Measurements from ENCODE around the gene DIAPH2. TPM values are rescaled to one million over a fixed set of nuclear protein-coding genes. Genes with fewer than 3 reads are reported as not detected.

Gene DIAPH2
- total and polyA plus RNA-seq, 2 experiments from 2014 or later = 16.2 to 56.6 TPM

DNA sequence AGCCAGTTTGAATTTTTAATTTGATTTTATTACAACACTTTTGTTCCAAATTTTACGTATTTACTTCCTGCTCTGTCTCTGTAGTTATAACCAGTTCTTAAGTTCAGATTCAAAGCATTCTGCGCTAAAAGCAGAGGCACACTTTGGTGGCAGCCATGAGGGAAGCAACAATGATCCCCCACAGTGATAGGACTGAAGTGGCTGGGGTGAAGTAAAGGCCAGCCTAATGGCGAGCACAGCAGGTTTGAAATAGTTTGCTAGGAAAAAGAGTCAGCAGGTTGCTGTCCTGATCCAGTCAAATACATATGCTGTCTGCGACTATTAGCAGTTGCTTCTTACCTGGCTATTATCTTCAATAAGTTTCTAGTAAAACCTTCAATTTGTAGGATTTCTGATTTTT is 375.4 kb downstream of the DIAPH2 start:
- Histone ChIP-seq H3K4me3 (no peak overlapping the region), H3K27me3 (ENCODE audit: insufficient read depth) (no peaks in the 10 kb centered on the region), H3K4me1 (ENCODE audit: insufficient read depth) (no peaks in the 10 kb centered on the region), H3K4me2 (no peak overlapping the region), H3K36me3 (ENCODE audit: insufficient read depth) (no peaks in the 10 kb centered on the region), H2AFZ (no peak overlapping the region), H3K27ac (ENCODE audit: low read depth) (no peak overlapping the region), H3K79me2 (replicated peaks; ENCODE audit: insufficient read depth) (no peaks in the 10 kb centered on the region), H4K20me1 (replicated peaks; ENCODE audit: insufficient read depth) (no peaks in the 10 kb centered on the region), H3K9me2 (ENCODE audit: insufficient read depth) (no peaks in the 10 kb centered on the region), H3F3A (replicated peaks; ENCODE audit: low read depth) (no peaks in the 10 kb centered on the region)
- Mint-ChIP-seq H3K9me3 (no peaks in the 10 kb centered on the region), H3K4me1 (peaks cover 12% of the 10 kb centered on the region; the same call in 2 of the 3 replicates), H3K4me3 (no peak overlapping the region), H3K27me3 (ENCODE audit: insufficient read depth, low read depth, poor library complexity) (peaks cover 4% of the 10 kb centered on the region), H3K27ac (no peak overlapping the region), H3K36me3 (ENCODE audit: low read depth) (no peaks in the 10 kb centered on the region)
- DNase-seq (ENCODE audit: low spot score) (peak; percentile 51), ATAC-seq (peak; percentile 95)
- TF ChIP-seq EZH2 (IDR thresholded peaks at IDR 0.05; ENCODE audit: low read depth, unreplicated experiment) = no peak
- no peak for TF ChIP-seq ZNF114 (CRISPR knock-in tag; IDR thresholded peaks at IDR 0.05)
- TF ChIP-seq STAT1 (IDR thresholded peaks at IDR 0.05; ENCODE audit: unreplicated experiment) = no peak
- TF ChIP-seq, protein P1, sequence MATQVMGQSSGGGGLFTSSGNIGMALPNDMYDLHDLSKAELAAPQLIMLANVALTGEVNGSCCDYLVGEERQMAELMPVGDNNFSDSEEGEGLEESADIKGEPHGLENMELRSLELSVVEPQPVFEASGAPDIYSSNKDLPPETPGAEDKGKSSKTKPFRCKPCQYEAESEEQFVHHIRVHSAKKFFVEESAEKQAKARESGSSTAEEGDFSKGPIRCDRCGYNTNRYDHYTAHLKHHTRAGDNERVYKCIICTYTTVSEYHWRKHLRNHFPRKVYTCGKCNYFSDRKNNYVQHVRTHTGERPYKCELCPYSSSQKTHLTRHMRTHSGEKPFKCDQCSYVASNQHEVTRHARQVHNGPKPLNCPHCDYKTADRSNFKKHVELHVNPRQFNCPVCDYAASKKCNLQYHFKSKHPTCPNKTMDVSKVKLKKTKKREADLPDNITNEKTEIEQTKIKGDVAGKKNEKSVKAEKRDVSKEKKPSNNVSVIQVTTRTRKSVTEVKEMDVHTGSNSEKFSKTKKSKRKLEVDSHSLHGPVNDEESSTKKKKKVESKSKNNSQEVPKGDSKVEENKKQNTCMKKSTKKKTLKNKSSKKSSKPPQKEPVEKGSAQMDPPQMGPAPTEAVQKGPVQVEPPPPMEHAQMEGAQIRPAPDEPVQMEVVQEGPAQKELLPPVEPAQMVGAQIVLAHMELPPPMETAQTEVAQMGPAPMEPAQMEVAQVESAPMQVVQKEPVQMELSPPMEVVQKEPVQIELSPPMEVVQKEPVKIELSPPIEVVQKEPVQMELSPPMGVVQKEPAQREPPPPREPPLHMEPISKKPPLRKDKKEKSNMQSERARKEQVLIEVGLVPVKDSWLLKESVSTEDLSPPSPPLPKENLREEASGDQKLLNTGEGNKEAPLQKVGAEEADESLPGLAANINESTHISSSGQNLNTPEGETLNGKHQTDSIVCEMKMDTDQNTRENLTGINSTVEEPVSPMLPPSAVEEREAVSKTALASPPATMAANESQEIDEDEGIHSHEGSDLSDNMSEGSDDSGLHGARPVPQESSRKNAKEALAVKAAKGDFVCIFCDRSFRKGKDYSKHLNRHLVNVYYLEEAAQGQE (IDR thresholded peaks at IDR 0.05; ENCODE audit: unreplicated experiment) = no peak
- TF ChIP-seq CREB1 (CRISPR knock-in tag; IDR thresholded peaks at IDR 0.05; ENCODE audit: low read depth) = no peak
- TF ChIP-seq JUNB (IDR thresholded peaks at IDR 0.05; ENCODE audit: unreplicated experiment) = no peak

DNA sequence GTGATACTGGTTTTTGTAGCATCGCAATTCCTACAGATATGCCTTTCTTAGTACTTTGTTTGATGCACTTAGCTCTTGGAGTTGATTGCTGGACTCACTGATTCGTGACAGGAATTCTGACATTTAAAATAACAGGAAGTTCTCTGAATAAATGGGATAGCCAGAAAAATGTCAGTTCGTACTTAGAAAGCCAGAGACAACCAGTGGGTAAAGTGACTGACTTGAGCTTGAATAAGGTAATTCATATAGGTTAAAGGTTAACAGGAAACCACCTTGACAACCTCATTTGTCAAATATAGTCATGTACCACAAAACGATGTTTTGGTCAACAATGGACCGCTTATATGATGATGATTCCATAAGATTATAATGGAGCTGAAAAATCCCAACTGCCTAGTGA is 380.4 kb downstream of the DIAPH2 start:
- H3K4me2 ChIP-seq = no peak overlapping the region
- no peaks in the 10 kb centered on the region for H4K20me1 ChIP-seq (replicated peaks; ENCODE audit: insufficient read depth)
- no peaks in the 10 kb centered on the region for H3K4me1 ChIP-seq (ENCODE audit: insufficient read depth)
- H3K27me3 ChIP-seq (ENCODE audit: insufficient read depth) = no peaks in the 10 kb centered on the region
- no peak overlapping the region for H3K4me3 ChIP-seq
- H3K36me3 ChIP-seq (ENCODE audit: insufficient read depth) = no peaks in the 10 kb centered on the region
- peaks cover 10% of the 10 kb centered on the region; the same call in 2 of the 3 replicates for H3K4me1 Mint-ChIP-seq
- no peak overlapping the region for H3K27ac Mint-ChIP-seq
- ATAC-seq = no peak
- H3K36me3 Mint-ChIP-seq (ENCODE audit: low read depth) = no peaks in the 10 kb centered on the region
- H3K27ac ChIP-seq (ENCODE audit: low read depth) = no peak overlapping the region
- H3F3A ChIP-seq (replicated peaks; ENCODE audit: low read depth) = no peaks in the 10 kb centered on the region
- H3K79me2 ChIP-seq (replicated peaks; ENCODE audit: insufficient read depth) = no peaks in the 10 kb centered on the region
- H3K4me3 Mint-ChIP-seq = no peak overlapping the region
- no peaks in the 10 kb centered on the region for H3K9me3 Mint-ChIP-seq
- DNase-seq (ENCODE audit: low spot score) = no peak
- no peak overlapping the region for H2AFZ ChIP-seq
- peaks cover 2% of the 10 kb centered on the region for H3K27me3 Mint-ChIP-seq (ENCODE audit: insufficient read depth, low read depth, poor library complexity)
- no peaks in the 10 kb centered on the region for H3K9me2 ChIP-seq (ENCODE audit: insufficient read depth)
- TF ChIP-seq, protein P2, sequence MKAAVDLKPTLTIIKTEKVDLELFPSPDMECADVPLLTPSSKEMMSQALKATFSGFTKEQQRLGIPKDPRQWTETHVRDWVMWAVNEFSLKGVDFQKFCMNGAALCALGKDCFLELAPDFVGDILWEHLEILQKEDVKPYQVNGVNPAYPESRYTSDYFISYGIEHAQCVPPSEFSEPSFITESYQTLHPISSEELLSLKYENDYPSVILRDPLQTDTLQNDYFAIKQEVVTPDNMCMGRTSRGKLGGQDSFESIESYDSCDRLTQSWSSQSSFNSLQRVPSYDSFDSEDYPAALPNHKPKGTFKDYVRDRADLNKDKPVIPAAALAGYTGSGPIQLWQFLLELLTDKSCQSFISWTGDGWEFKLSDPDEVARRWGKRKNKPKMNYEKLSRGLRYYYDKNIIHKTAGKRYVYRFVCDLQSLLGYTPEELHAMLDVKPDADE (IDR thresholded peaks at IDR 0.05) = no peak
- TF ChIP-seq JUNB (IDR thresholded peaks at IDR 0.05; ENCODE audit: unreplicated experiment) = no peak
- TF ChIP-seq, protein P1 (IDR thresholded peaks at IDR 0.05; ENCODE audit: unreplicated experiment) = no peak
- TF ChIP-seq CREB1 (CRISPR knock-in tag; IDR thresholded peaks at IDR 0.05; ENCODE audit: low read depth) = no peak
- TF ChIP-seq, protein P3, sequence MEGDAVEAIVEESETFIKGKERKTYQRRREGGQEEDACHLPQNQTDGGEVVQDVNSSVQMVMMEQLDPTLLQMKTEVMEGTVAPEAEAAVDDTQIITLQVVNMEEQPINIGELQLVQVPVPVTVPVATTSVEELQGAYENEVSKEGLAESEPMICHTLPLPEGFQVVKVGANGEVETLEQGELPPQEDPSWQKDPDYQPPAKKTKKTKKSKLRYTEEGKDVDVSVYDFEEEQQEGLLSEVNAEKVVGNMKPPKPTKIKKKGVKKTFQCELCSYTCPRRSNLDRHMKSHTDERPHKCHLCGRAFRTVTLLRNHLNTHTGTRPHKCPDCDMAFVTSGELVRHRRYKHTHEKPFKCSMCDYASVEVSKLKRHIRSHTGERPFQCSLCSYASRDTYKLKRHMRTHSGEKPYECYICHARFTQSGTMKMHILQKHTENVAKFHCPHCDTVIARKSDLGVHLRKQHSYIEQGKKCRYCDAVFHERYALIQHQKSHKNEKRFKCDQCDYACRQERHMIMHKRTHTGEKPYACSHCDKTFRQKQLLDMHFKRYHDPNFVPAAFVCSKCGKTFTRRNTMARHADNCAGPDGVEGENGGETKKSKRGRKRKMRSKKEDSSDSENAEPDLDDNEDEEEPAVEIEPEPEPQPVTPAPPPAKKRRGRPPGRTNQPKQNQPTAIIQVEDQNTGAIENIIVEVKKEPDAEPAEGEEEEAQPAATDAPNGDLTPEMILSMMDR (conservative IDR thresholded peaks at IDR 0.05; ENCODE audit: low read depth in 2 of 2) = no peak
- TF ChIP-seq EZH2 (IDR thresholded peaks at IDR 0.05; ENCODE audit: low read depth, unreplicated experiment) = no peak
- TF ChIP-seq POLR2AphosphoS5 (IDR thresholded peaks at IDR 0.05; ENCODE audit: low read depth) = no peak
- no peak for TF ChIP-seq NANOG (IDR thresholded peaks at IDR 0.05; ENCODE audit: borderline replicate concordance)
- TF ChIP-seq EZH2phosphoT487 (IDR thresholded peaks at IDR 0.05; ENCODE audit: unreplicated experiment) = no peak
- TF ChIP-seq ZNF331 (CRISPR knock-in tag; IDR thresholded peaks at IDR 0.05; ENCODE audit: low read depth) = no peak
- TF ChIP-seq ZNF114 (CRISPR knock-in tag; IDR thresholded peaks at IDR 0.05) = no peak

Measured in GM23338 (cell line).